Suppressor macrophage treated with lipopolysaccharide for 4 hours (primary cell): ENCODE data around the gene PRKCG.

Experiments
- DNase-seq: peaks from one replicate; pipeline ENCODE4 v3.0.0-alpha.2; 2020

The PRKCG gene

DNA sequence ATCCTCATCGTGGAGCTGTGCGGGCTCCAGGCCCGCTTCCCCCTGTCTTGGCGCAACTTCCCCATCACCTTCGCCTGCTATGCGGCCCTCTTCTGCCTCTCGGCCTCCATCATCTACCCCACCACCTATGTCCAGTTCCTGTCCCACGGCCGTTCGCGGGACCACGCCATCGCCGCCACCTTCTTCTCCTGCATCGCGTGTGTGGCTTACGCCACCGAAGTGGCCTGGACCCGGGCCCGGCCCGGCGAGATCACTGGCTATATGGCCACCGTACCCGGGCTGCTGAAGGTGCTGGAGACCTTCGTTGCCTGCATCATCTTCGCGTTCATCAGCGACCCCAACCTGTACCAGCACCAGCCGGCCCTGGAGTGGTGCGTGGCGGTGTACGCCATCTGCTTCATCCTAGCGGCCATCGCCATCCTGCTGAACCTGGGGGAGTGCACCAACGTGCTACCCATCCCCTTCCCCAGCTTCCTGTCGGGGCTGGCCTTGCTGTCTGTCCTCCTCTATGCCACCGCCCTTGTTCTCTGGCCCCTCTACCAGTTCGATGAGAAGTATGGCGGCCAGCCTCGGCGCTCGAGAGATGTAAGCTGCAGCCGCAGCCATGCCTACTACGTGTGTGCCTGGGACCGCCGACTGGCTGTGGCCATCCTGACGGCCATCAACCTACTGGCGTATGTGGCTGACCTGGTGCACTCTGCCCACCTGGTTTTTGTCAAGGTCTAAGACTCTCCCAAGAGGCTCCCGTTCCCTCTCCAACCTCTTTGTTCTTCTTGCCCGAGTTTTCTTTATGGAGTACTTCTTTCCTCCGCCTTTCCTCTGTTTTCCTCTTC lies 8.0 kb upstream of the PRKCG start:
- no peak for DNase-seq

DNA sequence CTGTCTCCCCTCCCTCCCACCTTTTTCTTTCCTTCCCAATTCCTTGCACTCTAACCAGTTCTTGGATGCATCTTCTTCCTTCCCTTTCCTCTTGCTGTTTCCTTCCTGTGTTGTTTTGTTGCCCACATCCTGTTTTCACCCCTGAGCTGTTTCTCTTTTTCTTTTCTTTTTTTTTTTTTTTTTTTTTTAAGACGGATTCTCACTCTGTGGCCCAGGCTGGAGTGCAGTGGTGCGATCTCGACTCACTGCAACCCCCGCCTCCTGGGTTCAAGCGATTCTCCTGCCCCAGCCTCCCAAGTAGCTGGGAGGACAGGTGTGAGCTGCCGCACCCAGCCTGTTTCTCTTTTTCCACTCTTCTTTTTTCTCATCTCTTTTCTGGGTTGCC lies 7.4 kb upstream of the PRKCG start:
- DNase-seq: no peak

DNA sequence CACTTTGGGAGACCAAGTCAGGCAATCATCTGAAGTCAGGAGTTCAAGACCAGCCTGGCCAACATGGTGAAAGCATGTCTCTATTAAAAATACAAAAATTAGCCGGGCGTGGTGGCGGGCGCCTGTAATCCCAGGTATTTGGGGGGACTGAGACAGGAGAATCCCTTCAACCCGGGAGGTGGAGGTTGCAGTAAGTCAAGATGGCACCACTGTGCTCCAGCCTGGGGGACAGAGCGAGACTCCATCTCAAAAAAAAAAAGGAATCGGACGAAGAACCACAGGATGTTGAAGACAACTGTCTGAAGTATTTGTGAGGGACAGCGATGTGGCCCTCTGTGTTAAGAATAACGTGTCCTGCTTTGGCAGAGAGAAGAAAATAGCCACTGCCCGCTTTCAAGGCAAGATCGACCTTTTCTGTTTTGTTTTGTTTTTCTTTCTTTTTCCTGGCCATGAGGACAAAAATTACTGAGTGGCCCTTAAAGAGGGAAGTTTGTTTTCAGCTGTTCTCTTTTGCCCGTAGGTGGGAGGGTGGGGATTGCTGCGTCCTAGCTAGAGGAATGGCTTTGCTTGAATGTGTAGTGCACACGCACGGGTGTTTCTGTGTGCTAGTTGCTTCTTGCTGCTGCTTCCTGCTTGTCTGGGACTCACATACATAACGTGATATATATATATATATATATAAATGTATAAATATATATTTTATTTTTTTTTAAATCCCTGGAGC lies 6.2 kb upstream of the PRKCG start:
- peak; percentile 40 for DNase-seq

DNA sequence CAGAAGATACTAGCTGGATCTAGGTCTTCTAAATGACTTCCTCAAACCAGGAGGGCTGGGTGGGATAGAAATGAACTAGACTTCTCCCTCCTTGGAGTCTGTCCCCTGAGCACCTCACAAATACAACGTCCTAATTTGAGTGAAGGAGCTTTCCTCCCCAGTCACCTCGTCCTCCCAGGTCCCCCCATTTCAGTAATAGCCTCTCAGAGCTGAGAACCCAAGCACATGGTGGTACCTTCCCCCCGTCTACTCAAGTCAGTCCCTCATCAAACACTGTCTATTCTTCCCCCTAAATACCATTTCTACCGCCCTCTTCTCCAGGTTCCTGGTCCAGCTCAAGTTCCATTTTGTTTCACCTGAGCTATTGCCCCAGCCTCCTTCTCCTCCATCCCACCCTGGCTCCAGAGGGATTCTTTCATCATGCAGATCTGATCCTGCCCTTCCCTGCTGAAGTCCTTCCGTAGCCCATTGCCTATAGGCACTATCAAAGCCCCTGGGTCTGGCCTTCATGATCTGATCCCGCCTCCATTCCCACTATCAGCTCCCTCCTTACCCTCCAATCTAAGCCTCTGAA lies 5.3 kb upstream of the PRKCG start:
- DNase-seq: no peak

DNA sequence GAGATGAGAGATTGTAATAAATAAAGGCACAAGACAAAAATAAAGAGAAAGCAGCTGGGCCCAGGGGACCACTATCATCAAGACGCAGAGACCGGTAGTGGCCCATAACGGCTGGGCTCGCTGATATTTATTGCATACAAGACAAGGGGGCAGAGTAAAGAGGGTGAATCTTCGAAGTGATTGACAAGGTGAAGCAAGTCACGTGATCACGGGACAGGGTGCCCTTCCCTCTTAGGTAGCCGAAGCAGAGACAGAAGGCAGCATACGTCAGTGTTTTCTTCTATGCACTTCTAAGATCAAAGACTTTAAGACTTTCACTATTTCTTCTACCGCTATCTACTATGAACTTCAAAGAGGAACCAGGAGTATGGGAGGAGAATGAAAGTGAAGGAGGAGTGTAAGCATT lies 4.6 kb upstream of the PRKCG start:
- DNase-seq: no peak

DNA sequence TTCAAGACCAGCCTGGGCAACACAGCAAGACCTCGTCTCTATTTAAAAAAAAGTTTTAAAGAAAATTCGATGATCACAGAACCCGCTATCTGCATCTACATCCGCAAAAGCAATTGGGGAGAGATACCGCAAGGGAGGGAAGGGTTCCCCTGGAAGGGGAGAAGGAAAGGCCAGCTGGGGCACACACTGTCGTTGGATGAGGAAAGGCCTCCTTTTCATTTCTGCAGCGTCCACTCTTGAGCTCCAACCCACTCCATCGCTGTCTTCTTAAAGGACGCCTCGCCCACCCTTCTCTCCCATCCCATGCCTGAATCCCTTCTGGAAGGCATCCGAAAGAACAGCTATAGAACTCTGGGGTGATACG lies 3.2 kb upstream of the PRKCG start:
- DNase-seq: no peak

DNA sequence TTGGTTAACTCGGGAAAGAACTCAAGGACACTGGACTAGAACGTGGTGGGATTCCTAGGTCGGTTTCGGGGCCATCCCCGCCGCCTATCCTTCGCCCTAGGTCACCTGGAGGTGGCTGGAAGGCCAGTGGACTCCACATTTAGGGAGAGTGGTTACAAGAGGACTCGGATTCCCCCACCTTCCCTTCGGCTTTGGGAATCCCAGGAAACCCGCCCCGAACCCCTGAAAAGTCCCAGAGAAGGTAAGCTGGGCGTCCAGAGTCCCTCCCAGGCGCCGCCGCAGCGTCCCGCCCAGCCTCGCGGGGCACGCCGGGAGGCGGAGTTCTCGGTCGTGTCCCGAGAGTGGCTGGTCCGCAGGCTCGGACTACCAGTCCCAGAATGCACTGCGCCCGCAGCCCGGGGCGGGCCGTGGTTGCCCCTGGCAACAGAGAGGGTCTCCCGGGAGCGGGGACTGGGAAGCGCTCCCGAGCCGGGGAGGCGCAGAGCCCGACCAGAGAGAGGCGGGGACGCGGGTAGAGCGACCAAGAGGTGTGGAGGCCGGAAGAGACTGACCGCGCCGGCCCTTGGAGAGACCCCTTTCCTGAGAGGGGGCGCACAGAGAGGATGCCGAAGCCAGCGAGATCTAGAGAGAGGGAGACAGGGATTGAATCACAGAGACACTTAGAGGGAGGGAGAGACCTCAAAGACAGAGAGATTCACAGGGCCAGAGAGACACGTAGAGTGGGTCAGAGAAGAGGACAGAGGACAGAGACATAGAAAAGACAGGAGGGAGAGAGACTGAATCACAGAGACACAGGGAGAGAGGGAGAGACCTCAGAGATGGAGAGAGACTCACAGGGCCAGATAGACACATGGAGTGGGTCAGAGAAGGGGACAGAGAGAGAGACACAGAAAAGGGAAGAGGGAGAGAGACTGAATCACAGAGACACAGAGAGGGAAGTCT lies 2.6 kb upstream of the PRKCG start:
- peak; percentile 86 for DNase-seq

DNA sequence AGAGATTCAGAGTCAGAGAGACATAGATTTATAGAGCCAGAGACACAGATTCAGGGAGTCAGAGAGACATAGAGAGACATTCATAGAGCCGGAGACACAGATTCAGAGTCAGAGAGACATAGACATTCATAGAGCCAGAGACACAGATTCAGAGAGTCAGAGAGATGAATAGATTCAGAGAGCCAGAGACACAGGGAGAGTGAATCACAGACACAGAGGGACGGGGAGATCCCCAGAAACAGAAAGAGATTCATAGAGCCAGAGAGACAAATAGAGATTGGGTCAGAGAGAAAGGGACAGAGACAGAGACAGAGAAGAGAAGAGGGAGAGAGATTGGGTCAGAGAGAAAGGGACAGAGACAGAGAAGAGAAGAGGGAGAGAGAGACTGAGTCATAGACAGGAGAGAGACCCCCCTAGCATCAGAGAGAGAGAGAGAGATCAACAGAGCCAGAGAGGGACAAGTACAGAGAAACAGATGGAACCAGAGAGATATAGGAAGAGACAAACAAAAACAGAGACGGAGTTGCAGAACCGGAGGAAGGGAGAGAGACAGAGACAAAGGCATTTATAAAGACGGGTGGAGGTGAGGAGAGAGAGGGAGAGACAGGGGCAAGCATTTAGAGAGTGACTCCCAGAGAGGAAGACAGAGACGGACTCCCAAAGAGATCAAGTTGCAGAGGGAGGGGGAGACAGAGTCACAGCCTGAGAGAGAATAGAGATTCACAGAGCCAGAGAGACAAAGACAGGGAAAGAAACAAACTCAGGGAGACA lies 1.1 kb upstream of the PRKCG start:
- DNase-seq: peak; percentile 37

DNA sequence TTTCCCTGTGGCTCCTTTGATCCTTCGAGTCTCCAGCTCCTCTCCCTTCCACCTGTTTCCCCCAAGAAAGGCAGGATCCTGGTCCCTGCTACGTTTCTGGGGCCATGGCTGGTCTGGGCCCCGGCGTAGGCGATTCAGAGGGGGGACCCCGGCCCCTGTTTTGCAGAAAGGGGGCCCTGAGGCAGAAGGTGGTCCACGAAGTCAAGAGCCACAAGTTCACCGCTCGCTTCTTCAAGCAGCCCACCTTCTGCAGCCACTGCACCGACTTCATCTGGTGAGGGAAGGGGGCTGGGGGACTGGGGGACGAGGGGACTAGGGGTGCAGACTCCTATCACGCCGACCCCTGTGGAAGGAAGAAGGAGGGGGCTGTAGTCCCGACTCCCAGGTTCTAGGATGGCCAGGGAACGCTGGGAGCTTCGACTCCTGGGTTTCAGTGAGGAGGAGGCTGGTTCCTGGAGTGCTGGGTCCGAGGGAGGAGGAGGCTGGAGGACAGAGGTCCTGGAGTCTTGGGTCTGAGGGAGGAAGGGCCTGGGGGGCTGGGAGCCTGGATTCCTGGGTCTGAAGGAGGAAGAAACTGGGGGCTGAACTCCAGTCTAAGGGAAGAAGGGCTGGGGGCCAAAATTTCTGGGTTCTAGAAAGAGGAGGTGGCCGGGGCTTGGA lies 524 bp downstream of the PRKCG start:
- DNase-seq: no peak

DNA sequence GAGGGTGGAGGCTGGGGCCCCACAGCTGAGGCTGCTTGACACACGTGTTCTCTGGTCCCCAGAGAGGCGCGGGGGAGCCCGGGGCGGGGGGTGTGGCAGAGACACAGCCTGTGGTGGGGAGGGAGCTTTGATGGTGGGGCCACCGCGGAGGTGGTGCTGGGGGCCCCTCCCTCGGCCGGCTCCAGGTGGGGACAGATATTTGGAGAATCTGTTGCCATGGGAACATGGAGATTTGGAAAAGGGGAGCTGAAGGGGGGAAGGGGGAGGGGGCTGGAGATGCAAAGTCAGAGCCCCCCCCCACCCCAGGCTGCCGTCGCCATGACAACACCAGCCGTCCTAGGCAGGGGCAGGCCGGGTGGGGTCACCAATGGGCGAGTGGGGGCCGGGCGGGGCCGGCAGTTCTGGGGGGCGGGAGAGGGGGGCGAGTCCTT lies 1.2 kb downstream of the PRKCG start:
- no peak for DNase-seq

DNA sequence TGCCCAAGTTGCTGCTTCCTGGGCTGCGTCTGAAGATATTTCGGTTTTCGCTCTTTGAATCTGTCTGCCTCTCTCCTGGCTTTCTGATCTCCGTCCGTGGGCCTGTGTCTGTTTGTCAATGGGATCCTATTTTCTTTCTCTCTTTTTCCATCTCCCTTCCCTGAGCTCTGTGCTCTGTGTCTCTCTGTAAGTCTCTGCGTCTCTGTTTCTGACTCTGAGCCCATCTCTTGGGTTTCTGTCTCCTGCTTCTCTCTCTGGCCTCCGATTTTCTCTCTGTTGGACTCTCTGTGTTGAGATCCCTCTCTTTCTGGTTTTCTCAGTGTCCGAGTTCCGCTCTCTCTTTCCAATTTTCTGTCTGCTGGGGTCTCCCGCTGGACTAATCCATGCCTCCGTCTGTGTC lies 1.7 kb downstream of the PRKCG start:
- DNase-seq: no peak

DNA sequence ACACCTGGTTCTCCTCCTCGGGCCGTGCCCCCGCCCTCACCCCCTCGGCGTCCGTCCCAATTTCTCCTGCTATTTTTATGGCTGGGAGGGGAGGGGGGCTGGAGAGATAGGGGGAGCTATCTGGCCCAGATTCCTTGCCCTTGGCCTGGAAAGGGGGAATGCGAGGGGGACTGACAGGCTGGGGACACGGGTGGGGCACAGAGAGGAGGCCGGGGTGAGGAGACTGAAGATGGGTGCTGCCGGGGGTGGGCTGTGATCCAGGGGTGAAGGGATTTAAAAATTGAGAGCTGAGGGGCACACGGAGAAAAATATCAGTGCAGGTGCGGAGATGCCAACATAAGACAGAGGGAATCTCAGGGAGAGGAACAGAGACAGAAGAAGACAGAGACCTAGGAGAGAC lies 2.3 kb downstream of the PRKCG start:
- no peak for DNase-seq

DNA sequence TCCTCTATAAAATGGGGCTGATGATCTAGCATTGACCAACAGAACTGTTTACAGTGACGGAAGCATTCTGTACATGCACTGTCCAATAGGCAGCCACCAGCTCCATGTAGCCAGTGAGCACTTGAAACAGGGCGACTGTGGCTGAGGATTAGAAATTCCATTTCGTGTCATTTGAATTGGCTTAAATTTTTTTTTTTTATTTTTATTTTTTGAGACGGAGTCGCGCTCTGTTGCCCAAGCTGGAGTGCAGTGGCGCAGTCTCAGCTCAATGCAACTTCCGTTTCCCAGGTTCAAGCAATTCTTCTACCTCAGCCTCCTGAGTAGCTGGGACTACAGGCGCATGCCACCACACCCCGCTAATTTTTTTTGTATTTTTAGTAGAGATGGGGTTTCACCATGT lies 3.0 kb downstream of the PRKCG start:
- no peak for DNase-seq

DNA sequence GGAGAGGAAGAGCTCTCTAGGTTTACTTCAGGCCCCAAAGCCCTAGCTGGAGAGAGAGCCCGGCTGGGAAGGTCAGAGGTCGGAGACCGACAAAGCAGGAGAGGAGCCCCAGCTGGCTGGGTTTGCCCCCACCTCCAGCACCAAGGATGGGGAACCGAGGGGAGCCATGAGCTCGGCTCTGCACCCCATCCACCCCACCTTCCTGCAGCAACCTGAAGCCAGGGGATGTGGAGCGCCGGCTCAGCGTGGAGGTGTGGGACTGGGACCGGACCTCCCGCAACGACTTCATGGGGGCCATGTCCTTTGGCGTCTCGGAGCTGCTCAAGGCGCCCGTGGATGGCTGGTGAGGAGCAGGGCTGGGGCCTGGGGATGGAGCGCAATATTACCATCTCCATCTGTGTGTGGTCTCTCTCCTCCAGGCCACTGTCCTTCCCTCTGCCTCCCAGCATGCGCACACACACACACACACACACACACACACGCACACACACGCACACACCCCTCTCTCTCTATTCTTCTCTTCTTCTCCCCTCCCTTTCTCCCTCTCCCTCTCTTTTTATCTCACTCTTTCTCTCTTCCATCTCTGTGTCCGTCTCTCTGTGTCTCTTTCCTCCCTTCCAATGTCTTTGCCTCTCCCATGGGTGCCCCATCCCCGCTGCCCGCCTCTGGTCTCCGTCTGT lies 10.4 kb downstream of the PRKCG start:
- DNase-seq: no peak

DNA sequence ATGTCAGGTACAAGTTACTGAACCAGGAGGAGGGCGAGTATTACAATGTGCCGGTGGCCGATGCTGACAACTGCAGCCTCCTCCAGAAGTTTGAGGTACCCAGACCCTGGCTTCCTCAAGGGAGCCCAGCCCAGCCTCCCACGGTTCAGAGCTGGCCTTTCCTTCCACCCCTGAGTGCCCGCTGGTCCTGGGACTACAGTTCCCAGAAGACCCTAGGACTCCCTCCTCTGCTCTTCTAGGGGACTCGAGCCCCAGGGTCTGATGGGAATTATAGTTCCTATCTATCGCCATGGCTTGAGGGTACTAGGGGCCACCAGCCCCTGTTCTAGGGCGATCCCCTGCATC lies 11.0 kb downstream of the PRKCG start:
- DNase-seq: no peak

DNA sequence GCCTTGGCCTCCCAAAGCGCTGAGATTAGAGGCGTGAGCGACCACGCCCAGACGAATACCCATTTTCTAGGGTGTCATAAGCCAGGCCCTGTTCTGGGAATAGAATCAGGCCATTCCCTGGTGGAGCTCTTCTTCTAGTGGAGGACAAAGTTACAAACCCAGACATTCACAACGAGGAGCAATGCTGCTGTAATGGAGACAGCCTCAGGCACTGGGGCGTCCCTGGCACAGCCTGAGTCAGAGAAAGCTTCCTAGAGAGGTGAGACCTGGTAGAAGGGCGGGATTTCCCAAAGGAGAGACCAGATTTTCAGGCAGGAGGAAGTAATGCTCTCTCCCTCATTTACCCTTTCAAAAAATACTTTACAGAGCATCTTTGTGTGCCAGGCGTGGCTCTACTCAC lies 12.7 kb downstream of the PRKCG start:
- no peak for DNase-seq

DNA sequence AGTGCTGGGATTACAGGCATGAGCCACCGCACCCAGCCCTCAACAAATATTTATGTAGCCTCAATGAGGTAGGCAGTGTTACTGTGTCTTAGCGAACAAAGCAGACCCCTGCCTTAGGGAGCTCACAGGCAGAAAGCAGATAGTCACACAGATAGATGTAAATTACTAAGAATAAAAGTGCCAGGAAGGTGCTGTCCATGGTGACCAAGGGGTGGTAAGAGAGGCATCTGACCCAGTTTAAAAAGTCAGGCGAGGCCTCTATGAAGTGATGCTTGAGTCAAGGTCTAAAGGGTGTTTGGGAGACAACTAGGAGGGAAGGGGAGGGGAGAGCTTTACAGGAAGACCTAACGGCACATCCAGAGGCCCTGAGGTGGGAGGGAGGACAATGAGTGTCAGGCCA lies 14.7 kb downstream of the PRKCG start:
- DNase-seq: no peak

DNA sequence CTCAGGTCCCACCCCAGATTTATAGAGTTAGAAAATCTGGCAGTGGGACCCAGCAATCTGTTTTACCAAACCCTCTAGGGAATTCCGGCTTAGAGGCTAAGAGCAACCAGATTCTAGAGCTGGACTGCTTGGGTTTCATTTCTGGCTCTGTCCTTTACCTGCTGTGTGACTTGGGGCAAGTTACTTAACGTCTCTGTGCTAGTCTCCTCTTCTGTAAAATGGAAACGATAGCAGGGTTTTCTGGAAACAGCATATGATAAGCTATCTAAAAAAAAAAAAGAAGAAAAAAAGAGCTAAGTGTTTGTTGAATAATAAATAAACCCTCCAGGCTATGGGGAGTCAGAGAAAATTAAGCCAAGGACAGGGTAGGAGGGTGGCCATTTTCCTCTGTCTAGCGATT lies 15.5 kb downstream of the PRKCG start:
- DNase-seq: no peak

DNA sequence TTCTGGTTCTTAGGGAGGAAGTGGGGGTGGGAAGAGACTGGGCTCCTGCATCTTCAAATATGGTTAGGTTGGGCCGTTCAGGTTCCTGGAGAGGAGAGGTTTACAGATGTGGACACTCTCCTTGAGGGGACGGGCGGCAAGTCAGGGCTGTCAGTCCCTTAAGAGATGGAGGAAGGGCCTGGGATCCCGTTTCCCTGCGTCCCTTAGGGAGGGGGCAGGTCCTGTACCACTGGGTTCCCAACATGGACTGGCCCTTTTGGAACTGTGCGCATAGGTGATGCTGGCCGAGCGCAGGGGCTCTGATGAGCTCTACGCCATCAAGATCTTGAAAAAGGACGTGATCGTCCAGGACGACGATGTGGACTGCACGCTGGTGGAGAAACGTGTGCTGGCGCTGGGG lies 16.2 kb downstream of the PRKCG start:
- no peak for DNase-seq

DNA sequence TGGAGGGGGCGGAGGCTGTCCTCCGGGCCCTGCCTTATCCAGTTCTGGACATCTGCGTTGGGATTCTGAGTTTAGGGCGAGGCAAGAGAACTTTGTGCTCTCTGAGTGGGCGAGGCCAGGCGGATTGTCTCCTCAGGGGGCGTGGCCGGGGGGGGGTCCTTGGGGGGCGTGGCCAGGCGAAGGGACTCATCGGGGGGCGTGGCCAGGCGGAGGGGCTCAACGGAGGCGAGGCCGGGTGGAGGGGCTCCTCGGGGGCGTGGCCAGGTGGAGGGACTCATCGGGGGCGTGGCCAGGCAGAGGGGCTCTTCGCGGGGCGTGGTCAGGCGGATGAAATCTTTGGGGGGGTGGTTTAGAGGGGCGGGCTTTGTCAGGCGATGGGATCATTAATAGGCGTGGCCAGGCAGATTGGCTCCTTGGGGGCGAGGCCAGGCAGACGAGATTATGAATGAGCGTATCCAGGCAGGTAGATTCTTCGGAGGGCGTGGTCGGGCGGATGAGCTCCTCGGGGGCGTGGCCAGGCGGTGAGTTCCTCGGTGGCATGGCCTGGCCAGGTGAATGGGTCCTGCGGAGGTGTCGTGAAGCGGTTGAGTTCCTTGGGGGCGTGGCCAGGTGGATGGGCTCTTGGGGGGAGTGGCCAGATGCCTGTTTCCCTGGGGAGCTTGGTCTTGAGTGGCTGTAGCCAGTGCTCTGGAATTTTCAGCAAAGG lies 16.8 kb downstream of the PRKCG start:
- DNase-seq: no peak
